ENCODE data around the gene RAI1. TPM values are rescaled to one million over a fixed set of nuclear protein-coding genes. Genes with fewer than 3 reads are reported as not detected.
A peak's percentile ranks its signal among the peaks of the same experiment; 100 is the strongest.

RAI1 gene
- total and polyA plus RNA-seq, 2 of the 8 experiments (the other 6 are each of a cell fraction or from before 2014, with no cell fraction given): 0.39 to 1.2 TPM

- no peak for FAIRE-seq
Observed at GRCh38 chr17:17761894-17762743, 80.9 kb downstream of the RAI1 start.

More at GRCh38 chr17:17761894-17762743, 80.9 kb downstream of the RAI1 start:
- no peaks in the 10 kb centered on the region for H3K79me2 ChIP-seq (ENCODE audit: control insufficient read depth in 1 of 2, insufficient read depth in 2 of 2, low read length in 2 of 2)
- H3K4me3 ChIP-seq (ENCODE audit: extremely low read depth in 1 of 4, insufficient read depth in 2 of 4, low read depth in 3 of 4, low read length in 4 of 4): no peak overlapping the region
- no peak overlapping the region for H4K5ac ChIP-seq (ENCODE audit: insufficient read length, low read depth, low read length)
- ChIA-PET CTCF (ENCODE audit: partially characterized antibody) (interaction anchor here (0.7 to 2.4 kb wide), 18 partner anchors 9 to 223 kb away, joined by 3 to 15 read pairs (median 4); no protein-coding TSS in a partner anchor), POLR2A (ENCODE audit: partially characterized antibody) (interaction anchor here (0.6 to 1.2 kb wide), 4 partner anchors 12 to 242 kb away, joined by 3 to 5 read pairs (median 3); no protein-coding TSS in a partner anchor)
- DNase-seq (ENCODE audit: low read depth in 1 of 2, low spot score in 2 of 2): no peak
- H2AFZ ChIP-seq (ENCODE audit: low read length): no peak overlapping the region
- no peak overlapping the region for H2BK20ac ChIP-seq (ENCODE audit: low read length)
- no peaks in the 10 kb centered on the region for H3K79me1 ChIP-seq (ENCODE audit: low read depth, low read length)
- no peak overlapping the region for H3K18ac ChIP-seq (ENCODE audit: extremely low read depth, low read length)
- H3K23me2 ChIP-seq (ENCODE audit: low read depth, low read length): no peaks in the 10 kb centered on the region
- no peak overlapping the region for H3K4me2 ChIP-seq (ENCODE audit: insufficient read depth in 1 of 2, low read depth in 2 of 2, low read length in 2 of 2)
- no peak overlapping the region; the same call in 1 of the 2 replicates for H4K8ac ChIP-seq (ENCODE audit: extremely low read depth, insufficient read depth, low read length)
- H4K91ac ChIP-seq (replicated peaks; ENCODE audit: insufficient read length, low read length): no peak overlapping the region
- no peak overlapping the region for H3K27ac ChIP-seq (ENCODE audit: low read depth, low read length)
- no peak overlapping the region for H3K23ac ChIP-seq (ENCODE audit: insufficient read length)
- WGBS, 2 experiments (ENCODE audit: extremely low coverage in 1 of 2, insufficient coverage in 1 of 2, insufficient read length in 1 of 2, insufficient replicate concordance in 2 of 2, low coverage in 1 of 2, low lambda C conversion rate in 2 of 2, missing lambda C conversion rate in 1 of 2): 87% methylated on average over 11 of the region's 11 CpGs; no CpG with 5 or more reads in 1 of the 2 experiments
- H2BK120ac ChIP-seq (replicated peaks; ENCODE audit: low read depth, low read length): no peak overlapping the region
- H2BK15ac ChIP-seq (ENCODE audit: low read length): 0 out of 2 replicates have a peak overlapping the region, but pooled peaks have one; percentile 46
- peaks cover 0 to 9% (median 3%) of the 10 kb centered on the region in 4 experiments; a peak in 4 of 7 replicates for H3K4me1 ChIP-seq (replicated peaks in 1 of 4; ENCODE audit: control insufficient read depth in 3 of 4, insufficient read depth in 4 of 4, low read length in 3 of 4)
- H4K20me1 ChIP-seq (replicated peaks in 1 of 2; ENCODE audit: control insufficient read depth in 1 of 2, insufficient read depth in 2 of 2, low read length in 2 of 2): no peaks in the 10 kb centered on the region
- no peak overlapping the region for H2BK5ac ChIP-seq (ENCODE audit: low read depth, low read length)
- H3K14ac ChIP-seq (ENCODE audit: insufficient read length): no peak overlapping the region
- H2AK5ac ChIP-seq (ENCODE audit: low read depth, low read length): no peak overlapping the region
- H3K9ac ChIP-seq (replicated peaks in 1 of 4; ENCODE audit: extremely low read depth in 1 of 4, low read depth in 3 of 4, low read length in 3 of 4): no peak overlapping the region
- H3K4ac ChIP-seq (replicated peaks; ENCODE audit: insufficient read length, low read depth, low read length): no peak overlapping the region
- H3K9me3 ChIP-seq (ENCODE audit: insufficient read depth in 2 of 2, low read depth in 1 of 2, low read length in 1 of 2): no peaks in the 10 kb centered on the region
- no peak overlapping the region for H2BK12ac ChIP-seq (ENCODE audit: low read depth, low read length)
- H3K36me3 ChIP-seq (ENCODE audit: control insufficient read depth in 2 of 4, insufficient read depth in 4 of 4, low read length in 3 of 4): no peaks in the 10 kb centered on the region
- TF ChIP-seq ASH2L (IDR thresholded peaks at IDR 0.05; ENCODE audit: low read length): no peak
- no peak for TF ChIP-seq TAF1 (IDR thresholded peaks at IDR 0.05; ENCODE audit: low read depth, low read length)
- TF ChIP-seq NANOG (IDR thresholded peaks at IDR 0.05; ENCODE audit: insufficient read depth, low read depth, low read length, poor library complexity, severe bottlenecking): no peak
- no peak; the same call in 1 of the 2 replicates for TF ChIP-seq KDM1A (IDR thresholded peaks at IDR 0.05; ENCODE audit: borderline replicate concordance, low read length)
- TF ChIP-seq POLR2A (IDR thresholded peaks at IDR 0.05; ENCODE audit: control extremely low read depth in 1 of 2, low read depth in 2 of 2, low read length in 2 of 2): no peak
- no peaks in the 10 kb centered on the region; a peak in 2 of 7 replicates for H3K27me3 ChIP-seq (replicated peaks in 1 of 4; ENCODE audit: control insufficient read depth in 3 of 4, extremely low read depth in 1 of 4, insufficient read depth in 3 of 4, low read length in 3 of 4)
- no peak overlapping the region for H3K56ac ChIP-seq (replicated peaks; ENCODE audit: insufficient read length, low read depth, low read length)

Measured in H1 (cell line).